Measurements from ENCODE around the gene CPEB3.

GRCh38 chr10:92239151-92239599 is 51.7 kb downstream of the CPEB3 start:
- TF ChIP-seq CTCF (IDR thresholded peaks at IDR 0.05; ENCODE audit: insufficient read depth, low read length) (no peak), GABPA (IDR thresholded peaks at IDR 0.05; ENCODE audit: low read depth) (no peak), REST (IDR thresholded peaks at IDR 0.05; ENCODE audit: insufficient replicate concordance, low read depth) (no peak), POLR2AphosphoS5 (IDR thresholded peaks at IDR 0.05; ENCODE audit: low read depth) (no peak)
